HEK293T (cell line): Measurements from ENCODE around the gene KANK2.
A peak's percentile ranks its signal among the peaks of the same experiment; 100 is the strongest.

Experiments
- CTCF ChIA-PET: fragments of 350-600 bp; formaldehyde crosslinking; extraction: SDS; loops from one replicate; lab custom pipeline; 2021; ENCODE audit warnings: antibody characterized with exemption, inconsistent platforms; lab: Yijun Ruan, JAX
- POLR2A ChIA-PET: fragments of 350-600 bp; formaldehyde crosslinking; extraction: SDS; loops from one replicate; lab custom pipeline; 2020; ENCODE audit warnings: antibody characterized with exemption, inconsistent platforms; lab: Yijun Ruan, JAX
- DNase-seq: peaks from one replicate; pipeline ENCODE4 v3.0.0; 2012; ENCODE audit warnings: mixed read lengths; ENCODE audit errors: extremely low spot score
- ARNT ChIP-seq: fragments of 450-650 bp; IDR thresholded peaks from 2 replicates; pipeline ENCODE4 v1.6.1; 2017; ENCODE audit warnings: mild to moderate bottlenecking
- BHLHE40 ChIP-seq: fragments of 450-650 bp; IDR thresholded peaks from 2 replicates; pipeline ENCODE4 v1.6.1; 2016; ENCODE audit warnings: mild to moderate bottlenecking, moderate library complexity, borderline replicate concordance
- CTBP1 ChIP-seq: fragments of 450-650 bp; IDR thresholded peaks from 2 replicates; pipeline ENCODE4 v1.6.1; 2016; ENCODE audit warnings: borderline replicate concordance
- ELF4 ChIP-seq: fragments of 450-650 bp; IDR thresholded peaks from 2 replicates; pipeline ENCODE4 v1.6.1; 2017; ENCODE audit warnings: antibody characterized with exemption
- FOXA1 ChIP-seq: fragments of 450-650 bp; IDR thresholded peaks from 2 replicates; pipeline ENCODE4 v1.6.1; 2016; ENCODE audit warnings: mild to moderate bottlenecking
- FOXK2 ChIP-seq: fragments of 450-650 bp; IDR thresholded peaks from 2 replicates; pipeline ENCODE4 v1.6.1; 2016; ENCODE audit warnings: mild to moderate bottlenecking
- FOXM1 ChIP-seq: fragments of 450-650 bp; IDR thresholded peaks from 2 replicates; pipeline ENCODE4 v1.6.1; 2017; ENCODE audit warnings: mild to moderate bottlenecking, borderline replicate concordance
- HDGF ChIP-seq: fragments of 450-650 bp; IDR thresholded peaks from 2 replicates; pipeline ENCODE4 v1.6.1; 2017; ENCODE audit warnings: antibody characterized with exemption, borderline replicate concordance
- L3MBTL2 ChIP-seq: fragments of 450-650 bp; conservative IDR thresholded peaks from 2 replicates; pipeline ENCODE4 v1.6.1; 2016; ENCODE audit warnings: mild to moderate bottlenecking
- LEF1 ChIP-seq: fragments of 450-650 bp; IDR thresholded peaks from 2 replicates; pipeline ENCODE4 v1.6.1; 2017; ENCODE audit warnings: mild to moderate bottlenecking, borderline replicate concordance
- NFRKB ChIP-seq: fragments of 450-650 bp; IDR thresholded peaks from 2 replicates; pipeline ENCODE4 v1.6.1; 2016; ENCODE audit warnings: mild to moderate bottlenecking, moderate library complexity
- SP1 ChIP-seq: fragments of 450-650 bp; IDR thresholded peaks from 2 replicates; pipeline ENCODE4 v1.6.1; 2017
- SUZ12 ChIP-seq: fragments of 450-650 bp; IDR thresholded peaks from 2 replicates; pipeline ENCODE4 v1.6.1; 2016; ENCODE audit warnings: mild to moderate bottlenecking
- TARDBP ChIP-seq: fragments of 450-650 bp; IDR thresholded peaks from 2 replicates; pipeline ENCODE4 v1.6.1; 2016
- ZNF384 ChIP-seq: fragments of 450-650 bp; IDR thresholded peaks from 2 replicates; pipeline ENCODE4 v1.6.1; 2016
- TF ChIP-seq, protein P1 (sequence below): fragments of 450-650 bp; IDR thresholded peaks from 2 replicates; pipeline ENCODE4 v1.6.1; 2016

The KANK2 gene

GRCh38 chr19:11194173-11194572 lies 3.2 kb downstream of the KANK2 start:
- CTCF ChIA-PET: no interaction called here
- DNase-seq: no peak
- POLR2A ChIA-PET: no interaction called here
- TF ChIP-seq BHLHE40: no peak
- TF ChIP-seq ELF4: no peak
- TF ChIP-seq L3MBTL2: no peak
- TF ChIP-seq FOXA1: no peak
- no peak for TF ChIP-seq ZNF384
- no peak for TF ChIP-seq TARDBP
- no peak for TF ChIP-seq ARNT
- no peak for TF ChIP-seq SUZ12
- no peak for TF ChIP-seq NFRKB
- no peak for TF ChIP-seq FOXK2
- no peak for TF ChIP-seq SP1
- TF ChIP-seq HDGF: no peak
- TF ChIP-seq FOXM1: no peak

DNA sequence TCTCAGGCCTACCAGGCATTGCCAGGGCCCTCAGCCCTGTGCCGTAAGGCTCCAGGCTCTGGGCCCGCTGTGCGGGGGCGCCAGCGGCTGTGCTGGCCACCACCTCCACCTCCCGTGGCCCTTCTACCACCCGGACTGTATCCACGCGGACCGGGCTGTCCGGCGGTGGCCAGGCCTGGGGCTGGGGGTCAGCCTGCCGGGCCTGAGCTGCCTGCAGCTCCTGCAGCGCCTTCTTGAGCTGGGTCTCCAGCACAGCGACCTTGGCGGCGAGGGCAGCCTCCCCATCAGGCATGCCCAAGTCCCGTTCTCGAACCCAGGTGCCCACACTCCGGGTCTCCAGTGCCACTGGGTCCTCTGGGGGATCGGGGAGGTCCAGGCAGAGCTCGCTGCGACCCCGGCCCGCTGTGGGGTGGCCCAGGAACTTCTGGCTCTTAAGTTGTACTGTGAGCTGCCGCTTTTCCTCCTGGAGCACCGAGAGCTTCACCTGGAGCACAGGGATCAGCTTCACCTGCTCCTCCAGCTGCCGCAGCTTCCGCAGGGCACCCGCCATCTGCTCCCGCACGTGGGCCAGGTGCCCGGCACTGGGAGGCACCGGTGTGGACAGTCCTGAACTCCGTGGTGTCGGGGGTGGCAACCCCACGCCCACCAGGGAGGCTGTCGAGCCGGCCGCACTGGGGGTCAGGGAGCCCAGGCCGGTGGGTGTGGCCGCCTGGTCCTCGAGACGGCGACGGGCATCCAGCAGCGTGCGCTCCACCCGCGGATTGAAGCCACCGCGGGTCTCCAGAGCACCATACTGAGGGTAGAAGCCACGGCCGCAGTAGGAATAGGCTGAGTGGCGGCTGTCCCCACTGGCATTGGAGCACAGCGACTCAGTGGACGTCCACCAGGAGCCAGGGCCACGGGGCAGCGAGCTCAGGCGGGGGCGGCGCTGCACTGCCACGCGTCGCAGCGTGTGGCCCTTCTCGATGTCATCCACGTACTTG lies 4.1 kb downstream of the KANK2 start:
- TF ChIP-seq SP1 (no peak), LEF1 (no peak), L3MBTL2 (no peak), NFRKB (no peak), FOXM1 (no peak), BHLHE40 (no peak), SUZ12 (no peak), ELF4 (no peak), ARNT (no peak), TARDBP (no peak), FOXK2 (no peak), HDGF (no peak), FOXA1 (no peak), ZNF384 (no peak), CTBP1 (no peak)
- TF ChIP-seq, protein P1, sequence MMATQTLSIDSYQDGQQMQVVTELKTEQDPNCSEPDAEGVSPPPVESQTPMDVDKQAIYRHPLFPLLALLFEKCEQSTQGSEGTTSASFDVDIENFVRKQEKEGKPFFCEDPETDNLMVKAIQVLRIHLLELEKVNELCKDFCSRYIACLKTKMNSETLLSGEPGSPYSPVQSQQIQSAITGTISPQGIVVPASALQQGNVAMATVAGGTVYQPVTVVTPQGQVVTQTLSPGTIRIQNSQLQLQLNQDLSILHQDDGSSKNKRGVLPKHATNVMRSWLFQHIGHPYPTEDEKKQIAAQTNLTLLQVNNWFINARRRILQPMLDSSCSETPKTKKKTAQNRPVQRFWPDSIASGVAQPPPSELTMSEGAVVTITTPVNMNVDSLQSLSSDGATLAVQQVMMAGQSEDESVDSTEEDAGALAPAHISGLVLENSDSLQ: no peak
- no peak for DNase-seq
- CTCF ChIA-PET: interaction anchor here (0.7 kb wide), 1 partner anchor 103 kb away, joined by 3 read pairs; no protein-coding TSS in a partner anchor
- POLR2A ChIA-PET: interaction anchor here (1.1 kb wide), 1 partner anchor 15 kb away, joined by 3 read pairs; no protein-coding TSS in a partner anchor

GRCh38 chr19:11191934-11192333 lies 5.4 kb downstream of the KANK2 start:
- no peak for TF ChIP-seq FOXM1
- no peak for TF ChIP-seq NFRKB
- no peak for TF ChIP-seq FOXA1
- no peak for TF ChIP-seq SP1
- no peak for TF ChIP-seq ELF4
- TF ChIP-seq BHLHE40: no peak
- no peak for TF ChIP-seq TARDBP
- no peak for TF ChIP-seq ARNT
- no peak for TF ChIP-seq L3MBTL2
- no peak for TF ChIP-seq ZNF384
- TF ChIP-seq, protein P1: no peak
- no peak for TF ChIP-seq SUZ12
- CTCF ChIA-PET: no interaction called here
- DNase-seq: no peak
- POLR2A ChIA-PET: no interaction called here

- POLR2A ChIA-PET: no interaction called here
- peak; percentile 56 for DNase-seq
- CTCF ChIA-PET: no interaction called here
- TF ChIP-seq CTBP1 (no peak), FOXK2 (no peak), ELF4 (no peak), FOXA1 (no peak), BHLHE40 (no peak), L3MBTL2 (no peak), HDGF (no peak), TARDBP (no peak), ARNT (no peak)
Observed at GRCh38 chr19:11191273-11191755, 6.0 kb downstream of the KANK2 start.

DNA sequence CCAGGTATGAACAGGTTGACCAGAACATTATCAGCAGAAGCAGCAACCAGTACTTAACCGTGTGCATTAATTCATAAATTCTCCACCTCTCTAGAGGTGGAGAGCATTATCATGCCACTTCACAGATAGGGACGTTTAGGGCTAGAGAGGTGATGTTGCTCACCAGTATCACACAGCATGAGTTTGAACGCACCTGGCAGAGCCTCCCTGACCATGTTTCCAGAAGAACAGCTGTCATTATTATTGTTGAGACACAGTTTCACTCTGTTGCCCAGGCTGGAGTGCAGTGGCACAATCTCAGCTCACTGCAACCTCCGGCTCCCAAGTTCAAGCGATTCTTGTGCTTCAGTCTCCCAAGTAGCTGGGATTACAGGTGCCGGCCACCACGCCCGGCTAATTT lies 6.8 kb downstream of the KANK2 start:
- POLR2A ChIA-PET: interaction anchor here (2.1 kb wide), 1 partner anchor 34 kb away, joined by 5 read pairs; the partner anchor contains the start of gene SPC24
- CTCF ChIA-PET: no interaction called here
- TF ChIP-seq SUZ12 (no peak), ELF4 (no peak), FOXK2 (no peak), BHLHE40 (no peak), CTBP1 (no peak), ARNT (no peak), TARDBP (no peak), FOXA1 (no peak), FOXM1 (no peak)
- no peak for DNase-seq

DNA sequence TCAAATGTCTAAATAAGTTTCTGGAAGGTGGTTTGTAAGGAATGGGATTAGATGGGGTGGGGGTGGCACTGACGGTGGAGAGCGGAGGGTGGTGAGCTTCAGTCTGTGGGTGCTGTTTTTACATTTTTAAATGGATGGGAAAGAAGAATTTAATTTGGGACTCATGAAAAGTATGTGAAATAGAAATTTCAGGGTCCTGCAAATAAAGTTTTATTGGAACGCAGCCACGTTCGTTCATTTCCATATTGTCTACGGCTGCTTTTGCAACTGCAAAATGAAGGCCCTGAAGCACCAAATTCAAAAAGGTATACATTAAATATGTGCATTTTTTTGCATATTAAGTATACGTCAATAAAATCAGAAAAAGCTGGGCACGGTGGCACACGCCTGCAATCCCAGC lies 9.9 kb downstream of the KANK2 start:
- no peak for TF ChIP-seq L3MBTL2
- no peak for TF ChIP-seq CTBP1
- TF ChIP-seq FOXM1: no peak
- no peak for TF ChIP-seq SUZ12
- TF ChIP-seq FOXA1: no peak
- ChIA-PET POLR2A (interaction anchor here (0.7 to 1.2 kb wide), 2 partner anchors 10 to 33 kb away, joined by 3 to 4 read pairs; no protein-coding TSS in a partner anchor), CTCF (interaction anchor here (0.7 kb wide), 1 partner anchor 323 kb away, joined by 6 read pairs; no protein-coding TSS in a partner anchor)
- DNase-seq: no peak
